ENCODE measurements around the gene ULBP3.
"Not testable (repeated sequence)": the region's sequence is repeated elsewhere in the genome, so short reads cannot be mapped to it uniquely, and the experiment has no call there.

ULBP3 gene

GRCh38 chr6:150013785-150014622, 54.9 kb downstream of the ULBP3 start:
- DNase-seq, result not testable (repeated sequence)

- not testable (repeated sequence) for DNase-seq
Observed at GRCh38 chr6:150012846-150013784, 55.8 kb downstream of the ULBP3 start.
